Endothelial cell (in vitro differentiated cells): ENCODE measurements around the gene SLC35D1. TPM values are rescaled to one million over a fixed set of nuclear protein-coding genes. Genes with fewer than 3 reads are reported as not detected.
"Not testable (repeated sequence)": the region's sequence is repeated elsewhere in the genome, so short reads cannot be mapped to it uniquely, and the experiment has no call there.

Experiments used
- DNase-seq: peaks from one replicate; pipeline ENCODE4 v3.0.0; 2021; ENCODE audit warnings: low spot score
- H3K27ac Mint-ChIP-seq: one replicate; pipeline ENCODE4 v1.8.0; 2021; ENCODE audit warnings: mixed read lengths, inconsistent platforms; ENCODE audit not compliant: unreplicated experiment
- H3K27me3 Mint-ChIP-seq: one replicate; pipeline ENCODE4 v1.8.0; 2021; ENCODE audit warnings: mild to moderate bottlenecking, moderate library complexity, mixed read lengths, inconsistent platforms; ENCODE audit not compliant: unreplicated experiment
- H3K36me3 Mint-ChIP-seq: one replicate; pipeline ENCODE4 v1.8.0; 2021; ENCODE audit warnings: mild to moderate bottlenecking, low read depth, mixed read lengths, inconsistent platforms; ENCODE audit not compliant: unreplicated experiment
- H3K4me1 Mint-ChIP-seq: one replicate; pipeline ENCODE4 v1.8.0; 2021; ENCODE audit warnings: mild to moderate bottlenecking, mixed read lengths, inconsistent platforms; ENCODE audit not compliant: unreplicated experiment
- H3K4me3 Mint-ChIP-seq: one replicate; pipeline ENCODE4 v1.8.0; 2021; ENCODE audit warnings: mild to moderate bottlenecking, mixed read lengths, inconsistent platforms; ENCODE audit not compliant: unreplicated experiment
- H3K9me3 Mint-ChIP-seq: one replicate; pipeline ENCODE4 v1.8.0; 2021; ENCODE audit warnings: mixed read lengths, inconsistent platforms; ENCODE audit not compliant: unreplicated experiment
- CTCF ChIP-seq: fragments of 200-600 bp; sonication (generic); IDR thresholded peaks from one replicate; pipeline ENCODE4 v1.5.0; 2021; ENCODE audit warnings: antibody characterized with exemption; ENCODE audit not compliant: unreplicated experiment
- total RNA-seq: library from RNA; stranded (reverse); fragmentation: NEBNext Ultra II Directional; extraction: Animal tissue kit (Norgen Biotek cat#: 25700); gene quantifications from one replicate; pipeline ENCODE4 v1.2.1, GENCODE V29; 2021; ENCODE audit not compliant: unreplicated experiment

SLC35D1 gene
- total RNA-seq, 1 donor from 2014 or later, result 4.2 TPM

DNA sequence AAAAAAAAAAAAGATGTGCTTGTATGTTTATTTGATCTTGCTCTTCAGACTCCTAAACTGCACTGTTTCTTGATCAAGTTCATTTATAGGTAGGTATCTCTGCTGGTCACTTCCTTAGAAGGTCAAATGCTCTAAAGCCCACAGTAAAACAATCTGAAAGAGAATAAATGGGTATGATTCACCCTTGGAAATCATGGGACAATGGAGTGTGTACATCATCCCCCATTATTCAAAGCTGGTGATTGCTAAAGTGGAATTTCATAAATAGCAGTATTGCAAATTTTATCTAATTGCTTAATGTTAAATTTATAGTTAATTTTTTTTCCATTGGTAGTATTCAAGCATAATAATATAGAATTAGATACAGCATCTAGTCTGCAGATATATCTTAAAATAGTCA, 75.7 kb downstream of the SLC35D1 start:
- H3K4me1 Mint-ChIP-seq, result no peaks in the 10 kb centered on the region
- no peak overlapping the region for H3K27ac Mint-ChIP-seq
- H3K36me3 Mint-ChIP-seq, result peaks cover 3% of the 10 kb centered on the region
- H3K9me3 Mint-ChIP-seq, result no peaks in the 10 kb centered on the region
- H3K4me3 Mint-ChIP-seq, result no peak overlapping the region
- no peaks in the 10 kb centered on the region for H3K27me3 Mint-ChIP-seq
- no peak for TF ChIP-seq CTCF
- DNase-seq, result no peak

GRCh38 chr1:66968574-66968973, 85.4 kb downstream of the SLC35D1 start:
- no peak for TF ChIP-seq CTCF
- Mint-ChIP-seq H3K9me3 (no peaks in the 10 kb centered on the region), H3K36me3 (peaks cover 36% of the 10 kb centered on the region)

GRCh38 chr1:66966188-66966873, 87.6 kb downstream of the SLC35D1 start:
- H3K27me3 Mint-ChIP-seq, H3K4me1 Mint-ChIP-seq, H3K27ac Mint-ChIP-seq, DNase-seq, H3K9me3 Mint-ChIP-seq: not testable (repeated sequence)
- H3K4me3 Mint-ChIP-seq, result peak overlapping the region; percentile 18
- H3K36me3 Mint-ChIP-seq, result peaks cover 36% of the 10 kb centered on the region

More at GRCh38 chr1:66968574-66968973, 85.4 kb downstream of the SLC35D1 start:
- no peak for DNase-seq
- Mint-ChIP-seq H3K27ac (no peak overlapping the region), H3K27me3 (no peaks in the 10 kb centered on the region), H3K4me1 (no peaks in the 10 kb centered on the region), H3K4me3 (no peak overlapping the region)

DNA sequence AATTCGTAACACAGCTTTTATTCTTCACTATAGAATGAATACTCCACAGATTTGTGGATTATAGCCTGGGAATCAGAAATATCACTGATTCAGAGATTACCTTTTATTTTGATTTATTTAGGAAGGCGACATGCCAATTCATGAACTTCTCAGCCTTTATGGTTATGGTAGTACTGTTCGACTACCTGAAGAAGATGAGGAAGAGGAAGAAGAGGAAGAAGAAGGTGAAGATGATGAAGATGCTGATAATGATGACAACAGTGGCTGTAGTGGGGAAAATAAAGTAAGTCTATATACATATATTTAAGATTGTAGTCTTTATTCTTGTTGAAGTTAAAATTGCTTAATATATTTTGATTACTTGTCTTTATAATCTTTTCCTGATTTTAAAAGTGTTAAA, 96.0 kb downstream of the SLC35D1 start:
- Mint-ChIP-seq H3K27me3 (no peaks in the 10 kb centered on the region), H3K27ac (no peak overlapping the region), H3K4me3 (no peak overlapping the region), H3K4me1 (peaks cover 9% of the 10 kb centered on the region), H3K36me3 (peaks cover 2% of the 10 kb centered on the region), H3K9me3 (no peaks in the 10 kb centered on the region)
- no peak for TF ChIP-seq CTCF
- no peak for DNase-seq

DNA sequence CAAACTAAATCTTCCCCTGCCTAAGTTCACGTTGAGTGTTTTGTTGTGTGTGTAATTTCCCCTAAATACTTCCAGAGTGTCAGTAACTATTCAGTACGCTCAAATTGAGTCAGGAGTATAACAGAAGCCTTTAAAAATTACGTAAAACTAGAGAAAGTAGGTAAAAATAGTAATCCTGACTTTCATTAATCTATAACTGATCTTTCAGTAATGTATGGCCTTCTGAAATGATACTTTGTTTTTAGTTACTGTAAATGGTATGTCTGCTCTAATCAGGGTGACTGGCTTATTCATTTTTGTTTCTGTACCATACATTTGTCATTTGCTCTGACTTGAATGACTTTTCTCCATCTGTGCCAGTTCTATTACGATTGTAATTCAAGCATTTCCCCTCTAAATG, 99.7 kb downstream of the SLC35D1 start:
- Mint-ChIP-seq H3K27ac (no peak overlapping the region), H3K4me3 (no peak overlapping the region), H3K36me3 (peaks cover 8% of the 10 kb centered on the region), H3K4me1 (no peaks in the 10 kb centered on the region), H3K9me3 (no peaks in the 10 kb centered on the region), H3K27me3 (no peaks in the 10 kb centered on the region)
- TF ChIP-seq CTCF, result no peak
- DNase-seq, result no peak
